22Rv1 (cell line): ENCODE data around the gene RAP1B.

Experiments used
- H3K27ac ChIP-seq: fragments of 450-650 bp; 2 replicates; pipeline ENCODE4 v1.5.1; 2017
- ZFX ChIP-seq: fragments of 450-650 bp; IDR thresholded peaks from 2 replicates; pipeline ENCODE4 v1.6.1; 2017; ENCODE audit warnings: antibody characterized with exemption, borderline replicate concordance
- TF ChIP-seq, protein P1 (sequence below): fragments of 450-650 bp; IDR thresholded peaks from 2 replicates; pipeline ENCODE4 v1.5.1; 2017; ENCODE audit warnings: mild to moderate bottlenecking

RAP1B gene

DNA sequence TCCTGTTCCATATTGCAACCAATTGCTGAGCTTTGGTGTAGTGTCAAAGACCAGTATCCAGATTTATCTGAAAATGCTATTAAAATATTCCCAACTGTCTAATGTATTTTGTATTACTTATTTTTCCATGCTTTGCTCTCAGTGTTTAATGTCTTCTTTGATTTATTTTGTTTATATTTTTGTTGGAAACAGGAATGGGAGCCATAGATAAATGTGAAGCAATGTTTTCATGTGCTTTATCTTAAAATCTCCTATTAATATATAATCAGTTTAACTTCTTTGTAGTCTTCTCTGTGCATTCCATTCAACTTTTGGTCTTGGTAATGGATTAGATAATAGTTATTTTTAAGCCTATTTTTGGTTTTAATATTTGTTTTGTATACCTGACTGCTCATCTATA, 8.8 kb downstream of the RAP1B start:
- TF ChIP-seq, protein P1, sequence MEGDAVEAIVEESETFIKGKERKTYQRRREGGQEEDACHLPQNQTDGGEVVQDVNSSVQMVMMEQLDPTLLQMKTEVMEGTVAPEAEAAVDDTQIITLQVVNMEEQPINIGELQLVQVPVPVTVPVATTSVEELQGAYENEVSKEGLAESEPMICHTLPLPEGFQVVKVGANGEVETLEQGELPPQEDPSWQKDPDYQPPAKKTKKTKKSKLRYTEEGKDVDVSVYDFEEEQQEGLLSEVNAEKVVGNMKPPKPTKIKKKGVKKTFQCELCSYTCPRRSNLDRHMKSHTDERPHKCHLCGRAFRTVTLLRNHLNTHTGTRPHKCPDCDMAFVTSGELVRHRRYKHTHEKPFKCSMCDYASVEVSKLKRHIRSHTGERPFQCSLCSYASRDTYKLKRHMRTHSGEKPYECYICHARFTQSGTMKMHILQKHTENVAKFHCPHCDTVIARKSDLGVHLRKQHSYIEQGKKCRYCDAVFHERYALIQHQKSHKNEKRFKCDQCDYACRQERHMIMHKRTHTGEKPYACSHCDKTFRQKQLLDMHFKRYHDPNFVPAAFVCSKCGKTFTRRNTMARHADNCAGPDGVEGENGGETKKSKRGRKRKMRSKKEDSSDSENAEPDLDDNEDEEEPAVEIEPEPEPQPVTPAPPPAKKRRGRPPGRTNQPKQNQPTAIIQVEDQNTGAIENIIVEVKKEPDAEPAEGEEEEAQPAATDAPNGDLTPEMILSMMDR = no peak
- no peak for TF ChIP-seq ZFX

DNA sequence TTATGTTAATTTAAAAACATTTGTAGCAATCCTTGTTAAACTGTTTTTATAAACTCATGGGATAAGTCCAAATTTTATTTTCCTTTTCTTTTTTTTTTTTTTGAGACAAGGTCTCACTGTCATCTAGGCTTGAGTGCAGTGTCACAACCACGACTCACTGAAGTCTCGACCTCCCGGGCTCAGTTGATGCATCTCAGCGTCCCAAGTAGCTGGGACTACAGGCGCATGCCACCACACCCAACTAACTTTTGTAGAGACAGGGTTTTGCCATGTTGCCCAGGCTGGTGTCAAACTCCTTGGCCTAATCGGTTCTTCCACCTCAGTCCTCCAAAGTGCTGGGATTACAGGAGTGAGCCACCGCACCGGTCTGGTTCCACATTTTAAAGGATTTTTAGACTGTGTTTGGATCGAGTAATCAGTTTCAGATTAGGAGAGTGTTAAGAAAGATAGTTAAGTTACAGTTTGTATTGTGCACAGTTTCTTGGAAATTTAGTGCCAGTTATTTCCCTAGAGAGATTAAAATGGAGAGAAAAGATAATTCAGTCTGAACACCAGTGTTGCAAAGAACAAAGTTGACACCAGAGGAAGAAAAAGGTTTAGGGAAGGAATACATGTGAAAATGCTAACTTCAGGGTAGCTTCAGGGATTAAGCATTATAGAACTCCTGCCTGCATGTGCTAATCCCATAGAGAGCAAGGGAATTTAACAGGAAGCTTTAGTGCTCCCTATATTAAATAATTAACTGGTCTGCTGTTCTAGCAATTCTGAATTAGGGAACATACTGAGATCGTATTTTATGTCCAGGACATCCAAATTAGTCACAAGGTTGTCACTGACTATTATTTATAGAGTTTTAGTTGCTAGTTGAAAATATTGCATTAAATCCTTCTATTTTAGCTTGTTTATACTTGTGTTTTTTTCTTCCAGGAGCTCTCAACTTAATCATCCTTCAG, 10.1 kb downstream of the RAP1B start:
- no peak for TF ChIP-seq ZFX
- TF ChIP-seq, protein P1 = no peak
- H3K27ac ChIP-seq = no peak overlapping the region

More for the DNA sequence above, 8.8 kb downstream of the RAP1B start:
- no peak overlapping the region for H3K27ac ChIP-seq

DNA sequence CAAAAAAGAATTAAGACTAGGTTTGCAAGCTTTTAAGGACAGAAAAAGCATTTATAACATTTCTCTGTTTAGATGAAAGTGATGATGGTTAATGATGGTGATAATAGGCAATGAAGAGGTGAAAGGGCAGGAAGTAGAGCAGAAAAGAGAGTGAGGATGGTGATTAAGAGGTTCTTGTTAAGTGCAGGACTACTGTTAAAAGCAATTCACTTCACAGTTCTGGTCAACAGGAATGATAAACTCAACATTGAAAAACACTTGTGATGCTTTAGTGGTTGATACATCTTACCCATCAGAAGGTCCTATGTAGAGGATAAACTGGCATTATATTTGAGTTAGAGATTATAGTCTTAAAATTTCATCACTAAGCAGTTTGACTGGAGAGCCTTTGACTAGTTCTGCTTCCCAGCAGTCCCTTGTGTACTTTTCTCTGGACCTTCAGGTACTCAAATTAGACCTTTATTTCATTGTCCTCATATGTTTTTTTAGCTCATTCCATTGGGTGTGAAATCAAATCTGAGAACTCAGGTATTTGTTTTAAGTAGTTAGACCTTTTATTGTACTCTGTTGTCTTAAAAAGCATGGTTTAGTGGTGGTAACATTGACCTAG, 10.9 kb downstream of the RAP1B start:
- no peak for TF ChIP-seq ZFX
- TF ChIP-seq, protein P1 = no peak
- H3K27ac ChIP-seq = no peak overlapping the region

DNA sequence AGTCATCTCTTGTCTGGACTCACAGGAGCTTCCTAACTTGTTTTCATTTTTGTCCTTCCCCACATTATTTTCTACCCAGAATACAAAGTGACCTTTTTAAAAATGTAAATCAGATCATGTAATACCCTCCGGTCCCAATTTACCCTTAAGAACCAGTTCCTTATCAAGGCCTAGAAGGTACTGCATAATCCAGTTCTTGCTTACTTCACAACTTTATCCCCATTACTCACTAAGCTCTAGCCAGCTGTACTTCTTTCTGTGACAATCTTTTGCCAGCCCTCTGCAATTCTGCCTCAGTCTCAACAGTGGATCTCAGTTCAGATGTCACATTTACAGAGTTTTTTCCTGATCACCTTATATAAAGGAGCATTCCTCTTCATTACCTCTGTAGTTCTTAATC, 11.6 kb downstream of the RAP1B start:
- TF ChIP-seq ZFX = no peak
- TF ChIP-seq, protein P1 = no peak
- H3K27ac ChIP-seq = no peak overlapping the region

DNA sequence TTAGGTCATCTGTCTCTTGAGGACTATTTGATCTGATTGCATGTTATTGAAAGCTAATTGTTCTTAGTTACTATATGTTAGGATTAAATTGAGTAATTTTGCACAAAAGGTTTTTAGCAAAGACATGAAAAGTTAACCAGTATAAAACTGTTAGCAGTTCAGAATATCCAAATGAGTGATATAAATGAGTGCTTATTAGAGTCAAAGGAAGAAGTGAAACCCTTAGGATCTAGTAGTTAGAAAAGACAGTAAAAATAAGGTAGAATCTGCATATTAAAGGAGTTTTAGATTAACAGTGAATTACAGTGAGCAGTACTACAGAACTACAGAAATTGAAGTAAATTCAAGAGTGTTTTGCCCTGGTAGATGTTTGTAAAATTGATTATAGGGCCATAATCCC, 12.4 kb downstream of the RAP1B start:
- no peak overlapping the region for H3K27ac ChIP-seq

DNA sequence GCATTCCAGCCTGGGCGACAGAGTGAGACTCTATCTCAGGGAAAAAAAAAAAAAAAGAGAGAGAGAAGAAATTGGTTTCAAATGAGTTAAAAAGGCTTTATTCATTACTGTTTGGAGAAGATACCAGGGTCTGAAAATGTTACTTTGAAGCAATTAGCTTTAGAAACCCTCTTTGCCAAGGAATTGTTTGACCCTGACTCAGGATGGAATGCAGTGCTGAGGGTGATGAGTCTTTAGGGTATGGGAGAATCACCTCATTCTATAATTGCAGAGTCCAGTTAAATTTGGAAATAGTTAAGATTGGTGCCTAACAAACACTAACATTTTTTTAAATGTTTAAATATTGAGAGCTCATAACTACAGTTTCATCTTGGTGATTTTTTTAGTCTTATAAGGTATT, 13.3 kb downstream of the RAP1B start:
- no peak for TF ChIP-seq ZFX
- TF ChIP-seq, protein P1 = no peak
- H3K27ac ChIP-seq = no peak overlapping the region

More for the DNA sequence above, 12.4 kb downstream of the RAP1B start:
- no peak for TF ChIP-seq ZFX
- TF ChIP-seq, protein P1 = no peak

DNA sequence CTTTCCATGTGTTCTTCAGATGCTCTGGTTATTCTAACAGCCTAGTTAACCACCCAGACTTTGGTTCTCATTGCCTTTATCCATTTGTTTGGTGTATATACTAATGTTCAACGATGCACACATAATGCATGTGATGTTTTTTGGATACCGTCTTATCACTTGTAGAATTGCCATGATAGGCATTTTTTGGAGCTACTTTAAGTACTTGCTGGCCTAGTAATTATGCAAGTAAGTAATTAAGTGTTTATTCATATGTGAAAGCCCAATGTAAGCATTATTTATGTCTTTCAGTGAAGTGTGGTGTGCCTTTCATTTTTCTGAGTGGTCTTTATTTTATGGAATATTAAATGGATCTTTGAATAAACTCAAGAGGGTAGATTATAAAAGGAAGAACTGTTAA, 14.2 kb downstream of the RAP1B start:
- TF ChIP-seq, protein P1 = no peak
- no peak for TF ChIP-seq ZFX
- H3K27ac ChIP-seq = no peak overlapping the region
